ENCODE results near the gene CRIP3. TPM values are rescaled to one million over a fixed set of nuclear protein-coding genes. Genes with fewer than 3 reads are reported as not detected.

Gene CRIP3
- total RNA-seq, 1 experiment from 2014 or later = 2.3 TPM

DNA sequence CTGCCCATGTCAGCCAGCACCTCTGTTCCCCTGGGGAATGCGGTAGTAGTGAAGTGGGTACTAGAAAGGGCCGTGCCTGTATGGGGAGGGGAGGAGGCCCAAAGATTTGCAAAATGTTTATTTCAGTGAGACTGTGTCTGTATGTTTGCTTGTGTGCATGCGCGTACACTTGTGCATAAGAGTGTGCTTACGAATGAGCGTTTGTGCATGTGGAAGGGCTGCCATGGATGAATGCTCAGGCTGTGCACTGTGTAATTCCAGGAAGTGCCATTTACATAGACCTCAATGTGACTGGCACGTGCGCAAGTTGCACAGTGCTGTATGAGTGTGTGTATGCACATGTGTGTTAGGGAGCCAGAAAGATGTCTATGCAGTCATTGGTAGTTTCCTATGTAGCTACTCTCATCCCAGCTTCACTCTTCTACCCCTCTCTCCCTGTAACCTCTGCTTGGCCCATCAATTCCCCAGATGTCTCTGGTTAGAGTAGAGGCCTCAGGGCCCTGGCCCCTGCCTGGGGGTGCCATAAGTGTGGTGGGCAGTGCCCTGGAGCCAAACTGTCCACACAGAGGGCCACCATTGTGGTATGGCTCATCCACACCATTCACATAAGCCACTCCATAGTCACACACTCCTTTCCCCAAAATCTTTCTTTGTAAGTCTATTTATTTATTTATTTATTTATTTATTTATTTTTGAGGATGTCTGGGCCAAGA lies 37.4 kb downstream of the CRIP3 start:
- no TSS peak for BruUV-seq (replicated peaks)
- H3K27ac Mint-ChIP-seq (ENCODE audit: unreplicated experiment) = no peak overlapping the region
- TF ChIP-seq, protein P1, sequence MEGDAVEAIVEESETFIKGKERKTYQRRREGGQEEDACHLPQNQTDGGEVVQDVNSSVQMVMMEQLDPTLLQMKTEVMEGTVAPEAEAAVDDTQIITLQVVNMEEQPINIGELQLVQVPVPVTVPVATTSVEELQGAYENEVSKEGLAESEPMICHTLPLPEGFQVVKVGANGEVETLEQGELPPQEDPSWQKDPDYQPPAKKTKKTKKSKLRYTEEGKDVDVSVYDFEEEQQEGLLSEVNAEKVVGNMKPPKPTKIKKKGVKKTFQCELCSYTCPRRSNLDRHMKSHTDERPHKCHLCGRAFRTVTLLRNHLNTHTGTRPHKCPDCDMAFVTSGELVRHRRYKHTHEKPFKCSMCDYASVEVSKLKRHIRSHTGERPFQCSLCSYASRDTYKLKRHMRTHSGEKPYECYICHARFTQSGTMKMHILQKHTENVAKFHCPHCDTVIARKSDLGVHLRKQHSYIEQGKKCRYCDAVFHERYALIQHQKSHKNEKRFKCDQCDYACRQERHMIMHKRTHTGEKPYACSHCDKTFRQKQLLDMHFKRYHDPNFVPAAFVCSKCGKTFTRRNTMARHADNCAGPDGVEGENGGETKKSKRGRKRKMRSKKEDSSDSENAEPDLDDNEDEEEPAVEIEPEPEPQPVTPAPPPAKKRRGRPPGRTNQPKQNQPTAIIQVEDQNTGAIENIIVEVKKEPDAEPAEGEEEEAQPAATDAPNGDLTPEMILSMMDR (IDR thresholded peaks at IDR 0.05; ENCODE audit: unreplicated experiment) = no peak
- CTCF ChIA-PET = interaction anchor here (0.5 to 1.6 kb wide), 3 partner anchors 63 to 95 kb away, joined by 3 to 5 read pairs (median 3); no protein-coding TSS in a partner anchor
- peaks cover 9% of the 10 kb centered on the region for H3K36me3 Mint-ChIP-seq (ENCODE audit: insufficient read depth, unreplicated experiment)
- no peak for DNase-seq
- H3K27me3 Mint-ChIP-seq (ENCODE audit: unreplicated experiment) = peaks cover 87% of the 10 kb centered on the region
- H3K4me3 Mint-ChIP-seq (ENCODE audit: low read depth, unreplicated experiment) = no peak overlapping the region
- H3K4me1 Mint-ChIP-seq (ENCODE audit: low read depth, unreplicated experiment) = peaks cover 20% of the 10 kb centered on the region
- no peaks in the 10 kb centered on the region for H3K9me3 Mint-ChIP-seq (ENCODE audit: low read depth, unreplicated experiment)
- intact Hi-C loops (cut with micrococcal nuclease; ENCODE audit: unreplicated experiment) = no loop called here

DNA sequence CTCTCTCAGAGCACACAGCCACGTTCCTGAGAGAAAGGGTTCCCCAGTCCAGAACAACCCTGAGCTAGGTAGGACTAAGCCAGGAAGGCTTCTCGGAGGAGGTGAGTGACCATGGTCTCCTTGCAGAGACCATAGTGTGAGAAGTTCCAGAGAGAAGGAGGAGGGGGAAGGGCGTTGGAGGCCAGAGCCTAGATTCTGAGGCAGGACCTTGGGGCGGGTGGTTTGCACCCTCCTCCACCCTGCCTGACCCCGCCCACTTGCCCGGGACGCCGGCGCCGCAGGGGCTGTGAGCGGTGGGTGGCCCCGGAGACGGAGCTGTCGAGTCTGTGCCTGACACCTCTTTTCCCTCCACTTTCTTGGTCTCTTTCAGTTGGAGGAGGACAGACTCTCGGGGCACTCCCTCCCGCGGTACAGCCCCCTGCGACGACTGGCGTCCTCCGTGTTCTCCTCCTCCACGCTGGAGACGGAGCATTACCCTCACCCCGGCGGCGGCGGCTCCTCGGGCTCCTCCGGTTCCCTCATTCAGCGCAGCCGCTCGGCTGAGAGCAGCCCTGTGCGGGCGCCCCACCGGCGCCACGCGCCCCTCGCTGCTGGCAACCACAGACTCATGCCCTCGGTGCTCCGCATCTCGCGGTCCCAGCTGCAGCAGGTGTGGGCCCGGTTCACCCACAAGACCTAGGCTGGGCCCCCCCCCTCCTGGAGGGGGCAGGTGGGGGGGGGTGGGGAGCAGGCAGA lies 39.2 kb downstream of the CRIP3 start:
- no TSS peak for BruUV-seq (replicated peaks)
- no peak overlapping the region for H3K27ac Mint-ChIP-seq (ENCODE audit: unreplicated experiment)
- no peaks in the 10 kb centered on the region for H3K36me3 Mint-ChIP-seq (ENCODE audit: insufficient read depth, unreplicated experiment)
- peak overlapping the region; percentile 65 for H3K4me3 Mint-ChIP-seq (ENCODE audit: low read depth, unreplicated experiment)
- H3K4me1 Mint-ChIP-seq (ENCODE audit: low read depth, unreplicated experiment) = peaks cover 20% of the 10 kb centered on the region
- intact Hi-C loops (cut with micrococcal nuclease; ENCODE audit: unreplicated experiment) = no loop called here
- CTCF ChIA-PET = interaction anchor here (0.7 to 1.5 kb wide), 3 partner anchors 7 to 86 kb away, joined by 3 to 6 read pairs (median 4); no protein-coding TSS in a partner anchor
- TF ChIP-seq, protein P1 (IDR thresholded peaks at IDR 0.05; ENCODE audit: unreplicated experiment) = no peak
- peak; percentile 60 for DNase-seq
- H3K27me3 Mint-ChIP-seq (ENCODE audit: unreplicated experiment) = peaks cover 68% of the 10 kb centered on the region
- H3K9me3 Mint-ChIP-seq (ENCODE audit: low read depth, unreplicated experiment) = no peaks in the 10 kb centered on the region

- intact Hi-C loops (cut with micrococcal nuclease; ENCODE audit: unreplicated experiment) = no loop called here
- Mint-ChIP-seq H3K27me3 (ENCODE audit: unreplicated experiment) (peaks cover 62% of the 10 kb centered on the region), H3K4me3 (ENCODE audit: low read depth, unreplicated experiment) (peak overlapping the region; percentile 65), H3K36me3 (ENCODE audit: insufficient read depth, unreplicated experiment) (no peaks in the 10 kb centered on the region), H3K4me1 (ENCODE audit: low read depth, unreplicated experiment) (peaks cover 20% of the 10 kb centered on the region), H3K9me3 (ENCODE audit: low read depth, unreplicated experiment) (no peaks in the 10 kb centered on the region), H3K27ac (ENCODE audit: unreplicated experiment) (no peak overlapping the region)
- CTCF ChIA-PET = interaction anchor here (1.2 to 1.6 kb wide), 6 partner anchors 8 to 129 kb away, joined by 3 to 6 read pairs (median 4); no protein-coding TSS in a partner anchor
- no peak for DNase-seq
- TF ChIP-seq, protein P1 (IDR thresholded peaks at IDR 0.05; ENCODE audit: unreplicated experiment) = no peak
- BruUV-seq (replicated peaks) = no TSS peak
These were observed 39.8 kb downstream of the CRIP3 start for GRCh38 chr6:43268782-43269272.

GRCh38 chr6:43268355-43268700 lies 40.3 kb downstream of the CRIP3 start:
- Mint-ChIP-seq H3K27ac (ENCODE audit: unreplicated experiment) (no peak overlapping the region), H3K9me3 (ENCODE audit: low read depth, unreplicated experiment) (no peaks in the 10 kb centered on the region), H3K36me3 (ENCODE audit: insufficient read depth, unreplicated experiment) (peaks cover 5% of the 10 kb centered on the region), H3K4me1 (ENCODE audit: low read depth, unreplicated experiment) (peaks cover 20% of the 10 kb centered on the region), H3K27me3 (ENCODE audit: unreplicated experiment) (peaks cover 57% of the 10 kb centered on the region), H3K4me3 (ENCODE audit: low read depth, unreplicated experiment) (no peak overlapping the region)
- TF ChIP-seq, protein P1 (IDR thresholded peaks at IDR 0.05; ENCODE audit: unreplicated experiment) = no peak
- intact Hi-C loops (cut with micrococcal nuclease; ENCODE audit: unreplicated experiment) = no loop called here
- no TSS peak for BruUV-seq (replicated peaks)
- CTCF ChIA-PET = interaction anchor here (0.9 to 1.6 kb wide), 6 partner anchors 9 to 129 kb away, joined by 3 to 6 read pairs (median 4); no protein-coding TSS in a partner anchor
- DNase-seq = no peak
